Esophagus muscularis mucosa (tissue), 4 donors: Measurements from ENCODE around the gene SHISA8. TPM values are rescaled to one million over a fixed set of nuclear protein-coding genes. Genes with fewer than 3 reads are reported as not detected.

ENCODE experiments used
- DNase-seq: peaks from one replicate; pipeline ENCODE4 v3.0.0-alpha.2; 2017; ENCODE audit errors: extremely low spot score
- H3K27ac ChIP-seq, 4 donors: fragments of 200-600 bp; sonication (generic); replicated peaks in 1 of 4; 1 replicate in 3 of 4; 2 replicates in 1 of 4; pipeline ENCODE4 v1.5.1; 2016 to 2019; ENCODE audit warnings: mild to moderate bottlenecking in 1 of 4
- H3K27me3 ChIP-seq, 4 donors: fragments of 200-600 bp; sonication (generic); one replicate each; pipeline versions ENCODE4 v1.5.1 to v1.6.0; 2016 to 2019
- H3K36me3 ChIP-seq, 4 donors: fragments of 200-600 bp; sonication (generic); one replicate each; pipeline ENCODE4 v1.5.1; 2016 to 2019
- H3K4me1 ChIP-seq, 4 donors: fragments of 200-600 bp; sonication (generic); one replicate each; pipeline ENCODE4 v1.5.1; 2016 to 2019
- H3K4me3 ChIP-seq, 4 donors: fragments of 200-600 bp; sonication (generic); 1 replicate in 2 of 4; 2 replicates in 2 of 4; pipeline ENCODE4 v1.5.1; 2016 to 2019; ENCODE audit warnings: mild to moderate bottlenecking in 4 of 4, moderate library complexity in 1 of 4
- H3K9me3 ChIP-seq, 4 donors: fragments of 200-600 bp; sonication (generic); 1 replicate in 3 of 4; 2 replicates in 1 of 4; pipeline ENCODE4 v1.5.1; 2016 to 2019
- EP300 ChIP-seq: sonication (generic); formaldehyde crosslinking; IDR thresholded peaks from one replicate; pipeline ENCODE4 v1.6.1; 2017; ENCODE audit warnings: antibody characterized with exemption
- POLR2A ChIP-seq: fragments of 450-650 bp; IDR thresholded peaks from one replicate; pipeline ENCODE4 v1.6.1; 2017; ENCODE audit warnings: antibody characterized with exemption, moderate library complexity, mild to moderate bottlenecking, low read depth
- POLR2AphosphoS5 ChIP-seq, 2 donors: sonication (generic); formaldehyde crosslinking; IDR thresholded peaks; one replicate each; pipeline ENCODE4 v1.6.1; 2017; ENCODE audit warnings: antibody characterized with exemption in 2 of 2
- WGBS: methylation state at CpG from one replicate; pipeline ENCODE4 v1.1.5; 2018; 5-methylcytosine and 5-hydroxymethylcytosine counted together
- intact Hi-C: fragments of 100-400 bp; cut with DNase I; formaldehyde crosslinking; loops from one replicate; pipeline ENCODE4 v1.15.1; 2023
- total RNA-seq, 4 donors: library from RNA; depleted of rRNA; stranded (reverse); fragments of >200 nt; gene quantifications; one replicate each; pipeline versions ENCODE4 v1.1.0 to v1.2.1, GENCODE V29; 2016
- TF ChIP-seq, protein P1 (sequence below), 3 experiments: fragments of 200-600 bp in 2 of 3; fragments of 450-650 bp in 1 of 3; sonication (generic) in 2 of 3; IDR thresholded peaks; one replicate each; pipeline ENCODE4 v1.5.1; 2017 to 2019; ENCODE audit warnings: antibody characterized with exemption in 3 of 3, mild to moderate bottlenecking in 2 of 3, moderate library complexity in 1 of 3

SHISA8 gene
- total RNA-seq, 4 donors from 2014 or later, result 0.83 TPM; not detected in 3

DNA sequence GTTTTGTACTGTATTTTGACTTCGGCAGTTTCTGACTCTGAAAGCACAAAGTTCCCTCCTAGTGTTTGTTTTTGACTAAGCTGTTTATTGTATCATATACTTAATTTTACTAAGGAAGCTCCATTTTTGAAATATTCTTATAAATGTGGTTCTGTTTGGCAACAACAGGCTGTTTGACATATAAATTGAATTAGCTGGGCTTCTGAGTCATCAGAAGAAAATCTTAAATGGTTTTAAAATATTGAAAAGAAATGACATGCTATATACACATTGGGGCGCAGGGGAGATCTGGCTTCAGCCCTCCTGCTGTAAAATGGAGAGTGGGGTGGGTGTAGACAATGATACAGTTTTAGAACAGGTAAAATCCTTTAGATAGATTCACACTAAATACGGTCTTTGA is 38.6 kb downstream of the SHISA8 start:
- Histone ChIP-seq H3K4me1 (peaks cover 0 to 5% (median 0%) of the 10 kb centered on the region in 4 donors), H3K27ac (no peak overlapping the region), H3K36me3 (peaks cover 50 to 100% (median 83%) of the 10 kb centered on the region in 4 donors), H3K9me3 (no peaks in the 10 kb centered on the region), H3K4me3 (no peak overlapping the region), H3K27me3 (no peaks in the 10 kb centered on the region)
- 84% methylated on average over 3 of the region's 3 CpGs for WGBS
- intact Hi-C loops, result no loop called here
- no peak for TF ChIP-seq POLR2A
- TF ChIP-seq POLR2AphosphoS5 (IDR thresholded peaks at IDR 0.05), result no peak
- TF ChIP-seq, protein P1, sequence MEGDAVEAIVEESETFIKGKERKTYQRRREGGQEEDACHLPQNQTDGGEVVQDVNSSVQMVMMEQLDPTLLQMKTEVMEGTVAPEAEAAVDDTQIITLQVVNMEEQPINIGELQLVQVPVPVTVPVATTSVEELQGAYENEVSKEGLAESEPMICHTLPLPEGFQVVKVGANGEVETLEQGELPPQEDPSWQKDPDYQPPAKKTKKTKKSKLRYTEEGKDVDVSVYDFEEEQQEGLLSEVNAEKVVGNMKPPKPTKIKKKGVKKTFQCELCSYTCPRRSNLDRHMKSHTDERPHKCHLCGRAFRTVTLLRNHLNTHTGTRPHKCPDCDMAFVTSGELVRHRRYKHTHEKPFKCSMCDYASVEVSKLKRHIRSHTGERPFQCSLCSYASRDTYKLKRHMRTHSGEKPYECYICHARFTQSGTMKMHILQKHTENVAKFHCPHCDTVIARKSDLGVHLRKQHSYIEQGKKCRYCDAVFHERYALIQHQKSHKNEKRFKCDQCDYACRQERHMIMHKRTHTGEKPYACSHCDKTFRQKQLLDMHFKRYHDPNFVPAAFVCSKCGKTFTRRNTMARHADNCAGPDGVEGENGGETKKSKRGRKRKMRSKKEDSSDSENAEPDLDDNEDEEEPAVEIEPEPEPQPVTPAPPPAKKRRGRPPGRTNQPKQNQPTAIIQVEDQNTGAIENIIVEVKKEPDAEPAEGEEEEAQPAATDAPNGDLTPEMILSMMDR (IDR thresholded peaks at IDR 0.05), result no peak
- TF ChIP-seq EP300, result no peak
- no peak for DNase-seq

- TF ChIP-seq POLR2AphosphoS5 (IDR thresholded peaks at IDR 0.05) (no peak), POLR2A (no peak), EP300 (no peak)
- TF ChIP-seq, protein P1 (IDR thresholded peaks at IDR 0.05), result no peak
- WGBS, result 80% methylated on average over 8 of the region's 10 CpGs
- H3K4me3 ChIP-seq, result no peak overlapping the region
- no peaks in the 10 kb centered on the region for H3K9me3 ChIP-seq
- no peaks in the 10 kb centered on the region for H3K27me3 ChIP-seq
- H3K4me1 ChIP-seq, result peaks cover 0 to 5% (median 0%) of the 10 kb centered on the region in 4 donors
- intact Hi-C loops, result no loop called here
- DNase-seq, result no peak
- H3K36me3 ChIP-seq, result peaks cover 52 to 100% (median 83%) of the 10 kb centered on the region in 4 donors
- no peak overlapping the region for H3K27ac ChIP-seq
These were observed 39.2 kb downstream of the SHISA8 start for GRCh38 chr22:41875531-41876270.

- WGBS, result 91% methylated on average over 2 of the region's 2 CpGs
- no peaks in the 10 kb centered on the region for H3K27me3 ChIP-seq
- intact Hi-C loops, result no loop called here
- TF ChIP-seq EP300, result no peak
- TF ChIP-seq, protein P1 (IDR thresholded peaks at IDR 0.05), result no peak
- no peak for TF ChIP-seq POLR2A
- no peak for TF ChIP-seq POLR2AphosphoS5 (IDR thresholded peaks at IDR 0.05)
- no peak for DNase-seq
- H3K4me3 ChIP-seq, result no peak overlapping the region
- H3K4me1 ChIP-seq, result peaks cover 0 to 5% (median 0%) of the 10 kb centered on the region in 4 donors
- H3K36me3 ChIP-seq, result peaks cover 53 to 100% (median 86%) of the 10 kb centered on the region in 4 donors
- H3K9me3 ChIP-seq, result no peaks in the 10 kb centered on the region
- H3K27ac ChIP-seq, result no peak overlapping the region
These were observed 40.8 kb downstream of the SHISA8 start for GRCh38 chr22:41874090-41874489.

- no peaks in the 10 kb centered on the region for H3K27me3 ChIP-seq
- intact Hi-C loops, result no loop called here
- 84% methylated on average over 5 of the region's 5 CpGs for WGBS
- no peaks in the 10 kb centered on the region for H3K9me3 ChIP-seq
- H3K4me1 ChIP-seq, result peaks cover 0 to 5% (median 0%) of the 10 kb centered on the region in 4 donors
- TF ChIP-seq, protein P1 (IDR thresholded peaks at IDR 0.05), result no peak
- no peak for TF ChIP-seq POLR2AphosphoS5 (IDR thresholded peaks at IDR 0.05)
- no peak for TF ChIP-seq POLR2A
- TF ChIP-seq EP300, result no peak
- H3K4me3 ChIP-seq, result no peak overlapping the region
- DNase-seq, result no peak
- peaks cover 55 to 100% (median 86%) of the 10 kb centered on the region in 4 donors for H3K36me3 ChIP-seq
- H3K27ac ChIP-seq, result no peak overlapping the region
These were observed 41.5 kb downstream of the SHISA8 start for GRCh38 chr22:41873391-41873790.
